Activated T-helper 1 cell treated with anti-CD3 and anti-CD28 coated beads, Interleukin-12 subunit alpha, Interleukin-12 subunit beta, Interleukin-2, Interleukin-4 antibody, amounts not matched to agents 30 ng/mL and 10 ng/mL and 1 ng/mL, durations not matched to agents 14 hours and 24 hours and 36 hours (primary cell): Measurements from ENCODE around the gene EYS. TPM values are rescaled to one million over a fixed set of nuclear protein-coding genes. Genes with fewer than 3 reads are reported as not detected.

ENCODE experiments used
- DNase-seq: peaks from one replicate; pipeline ENCODE4 v3.0.0; 2021; ENCODE audit warnings: low spot score
- H3K27ac Mint-ChIP-seq: one replicate; pipeline ENCODE4 v1.8.0; 2021; ENCODE audit warnings: mild to moderate bottlenecking, mixed read lengths
- H3K27me3 Mint-ChIP-seq: one replicate; pipeline ENCODE4 v1.8.0; 2022; ENCODE audit warnings: mild to moderate bottlenecking, moderate library complexity, mixed read lengths; ENCODE audit not compliant: insufficient read depth
- H3K36me3 Mint-ChIP-seq: one replicate; pipeline ENCODE4 v1.8.0; 2021; ENCODE audit warnings: low read depth, mixed read lengths
- H3K4me1 Mint-ChIP-seq: one replicate; pipeline ENCODE4 v1.8.0; 2021; ENCODE audit warnings: low read depth, mixed read lengths
- H3K4me3 Mint-ChIP-seq: one replicate; pipeline ENCODE4 v1.8.0; 2021; ENCODE audit warnings: mild to moderate bottlenecking, moderate library complexity, mixed read lengths
- H3K9me3 Mint-ChIP-seq: one replicate; pipeline ENCODE4 v1.8.0; 2021; ENCODE audit warnings: mixed read lengths
- intact Hi-C: fragments of 100-400 bp; cut with micrococcal nuclease; formaldehyde crosslinking; loops from one replicate; pipeline ENCODE4 v1.15.1; 2024
- total RNA-seq: library from RNA; stranded (reverse); gene quantifications from 2 replicates; pipeline ENCODE4 v1.2.3, GENCODE V29; 2022

EYS gene
- total RNA-seq, 1 donor from 2014 or later = not detected

DNA sequence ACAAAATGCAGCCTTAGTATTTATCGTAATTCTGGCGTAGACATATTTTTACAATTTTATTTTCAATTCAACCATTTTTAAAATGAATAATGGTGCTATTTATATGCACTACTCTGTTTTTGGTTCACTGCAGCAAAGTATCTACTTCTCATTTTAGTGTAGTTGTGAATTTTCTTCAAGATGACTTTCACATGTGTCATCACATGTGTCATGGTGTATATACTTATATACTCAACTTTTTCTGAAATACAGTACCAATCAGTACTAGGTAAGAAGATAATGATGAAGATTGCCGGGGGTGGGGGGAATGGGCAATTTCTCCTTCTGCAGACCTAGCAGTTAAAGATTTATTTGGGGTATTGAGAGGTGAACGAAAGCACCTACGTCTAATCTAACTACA, 1436.9 kb downstream of the EYS start:
- no peaks in the 10 kb centered on the region for H3K27me3 Mint-ChIP-seq
- no peaks in the 10 kb centered on the region for H3K36me3 Mint-ChIP-seq
- no peak for DNase-seq
- peaks cover 3% of the 10 kb centered on the region for H3K9me3 Mint-ChIP-seq
- H3K27ac Mint-ChIP-seq = no peak overlapping the region
- intact Hi-C loops = no loop called here
- no peak overlapping the region for H3K4me3 Mint-ChIP-seq
- no peaks in the 10 kb centered on the region for H3K4me1 Mint-ChIP-seq

DNA sequence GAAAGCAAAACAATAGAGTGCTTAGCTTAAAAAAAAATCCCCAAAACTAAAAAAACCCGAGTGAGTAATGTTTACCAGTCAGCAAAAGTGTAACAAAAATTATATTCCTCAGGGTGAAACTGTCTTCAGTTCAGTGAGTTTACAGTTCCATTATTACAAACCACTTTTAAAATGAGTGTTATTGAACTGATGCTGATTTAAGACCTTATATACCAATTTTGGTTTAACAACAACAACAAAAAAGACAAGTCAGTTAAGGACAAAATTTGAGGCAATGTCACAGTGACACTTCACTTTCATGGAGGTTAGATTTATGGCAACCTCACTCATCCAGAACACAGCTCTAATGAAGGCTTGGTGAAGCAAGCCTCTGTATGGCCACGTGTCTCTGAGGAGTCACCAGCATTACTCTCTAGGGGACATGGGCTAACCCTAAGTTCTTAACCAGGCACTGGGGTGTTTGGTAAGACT, 1440.6 kb downstream of the EYS start:
- Mint-ChIP-seq H3K36me3 (no peaks in the 10 kb centered on the region), H3K9me3 (no peaks in the 10 kb centered on the region), H3K27me3 (no peaks in the 10 kb centered on the region), H3K4me1 (no peaks in the 10 kb centered on the region), H3K4me3 (no peak overlapping the region), H3K27ac (no peak overlapping the region)
- no peak for DNase-seq
- intact Hi-C loops = no loop called here

DNA sequence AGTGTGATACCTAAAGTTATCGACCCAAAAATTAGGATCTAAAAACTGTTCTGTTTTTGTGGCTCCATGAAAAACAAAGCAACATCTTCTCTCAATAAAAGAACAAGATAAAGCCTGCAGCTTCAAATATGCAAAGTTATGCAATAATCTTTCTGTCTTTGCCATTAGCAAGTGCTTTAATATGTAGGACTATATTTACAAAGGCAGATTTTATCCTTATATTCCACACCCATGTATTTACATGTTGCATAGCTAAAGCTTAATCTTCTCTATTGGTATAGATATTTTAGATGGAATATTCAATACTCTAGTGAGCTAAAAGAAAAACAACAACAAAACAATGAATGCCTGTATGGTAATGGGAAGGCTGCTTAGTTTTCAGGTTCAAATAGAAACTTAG, 1443.2 kb downstream of the EYS start:
- Mint-ChIP-seq H3K4me3 (no peak overlapping the region), H3K27ac (no peak overlapping the region), H3K36me3 (no peaks in the 10 kb centered on the region), H3K27me3 (no peaks in the 10 kb centered on the region), H3K9me3 (no peaks in the 10 kb centered on the region), H3K4me1 (no peaks in the 10 kb centered on the region)
- DNase-seq = no peak
- intact Hi-C loops = no loop called here

DNA sequence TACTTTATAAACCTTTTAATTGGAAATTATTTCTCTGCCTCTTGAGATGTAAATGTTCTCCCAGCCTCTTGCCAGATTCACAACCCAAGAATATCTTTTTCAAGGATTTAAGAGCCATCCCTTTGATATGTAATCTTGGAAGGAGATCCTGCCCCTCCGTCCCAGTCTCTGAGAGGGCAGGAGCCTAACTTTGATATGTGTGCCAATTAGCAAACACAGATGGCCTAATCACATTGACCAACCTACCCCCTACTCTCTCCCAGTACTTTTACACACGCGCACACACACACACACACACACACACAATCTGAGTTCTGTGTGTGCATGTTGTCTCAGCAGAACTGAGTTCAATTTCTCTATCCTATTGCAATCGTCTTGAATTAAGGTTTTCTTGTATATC, 1447.7 kb downstream of the EYS start:
- intact Hi-C loops = no loop called here
- Mint-ChIP-seq H3K9me3 (peaks cover 4% of the 10 kb centered on the region), H3K4me3 (no peak overlapping the region), H3K27ac (no peak overlapping the region), H3K4me1 (no peaks in the 10 kb centered on the region), H3K36me3 (no peaks in the 10 kb centered on the region), H3K27me3 (no peaks in the 10 kb centered on the region)
- DNase-seq = no peak

DNA sequence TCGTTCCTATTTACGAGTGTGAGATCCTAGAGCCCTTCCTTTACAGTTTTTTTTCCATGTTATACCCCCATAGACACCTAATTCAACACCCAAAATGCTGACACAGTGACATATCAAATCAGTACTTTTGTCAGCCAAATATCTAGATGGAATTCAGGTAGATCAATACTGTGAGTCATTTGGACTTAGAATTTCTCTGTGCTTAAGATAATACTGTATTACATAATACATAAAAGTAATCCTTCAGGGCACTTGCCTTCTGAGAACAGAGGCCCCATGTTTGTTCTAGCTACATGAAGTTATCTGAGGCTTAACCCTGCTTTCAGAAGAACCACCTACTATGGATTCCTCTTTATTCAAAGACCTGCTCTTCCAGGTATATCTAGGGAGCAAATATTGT, 1448.3 kb downstream of the EYS start:
- no peak for DNase-seq
- Mint-ChIP-seq H3K27ac (no peak overlapping the region), H3K36me3 (no peaks in the 10 kb centered on the region), H3K9me3 (peaks cover 4% of the 10 kb centered on the region), H3K4me1 (no peaks in the 10 kb centered on the region), H3K27me3 (no peaks in the 10 kb centered on the region), H3K4me3 (no peak overlapping the region)
- intact Hi-C loops = no loop called here

DNA sequence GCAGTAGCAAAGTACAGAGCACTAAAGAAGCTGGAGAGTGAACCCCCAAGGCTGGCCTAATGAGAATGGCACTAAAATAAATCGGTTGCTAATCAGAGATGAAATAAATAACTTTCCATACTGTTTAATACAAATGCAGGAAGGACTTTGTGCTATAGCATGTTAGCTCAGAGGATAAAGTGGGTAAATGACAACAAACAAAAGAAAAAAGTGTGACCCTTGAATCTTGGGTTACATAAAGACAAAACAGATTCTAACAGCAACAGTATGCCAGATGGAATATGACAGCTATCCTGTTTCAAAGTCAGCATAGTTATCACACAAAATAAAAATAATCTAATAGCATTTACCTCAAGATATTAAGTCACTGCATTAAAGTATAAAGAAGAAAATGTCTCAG, 1448.7 kb downstream of the EYS start:
- Mint-ChIP-seq H3K9me3 (peaks cover 4% of the 10 kb centered on the region), H3K36me3 (no peaks in the 10 kb centered on the region), H3K4me1 (no peaks in the 10 kb centered on the region), H3K4me3 (no peak overlapping the region), H3K27ac (no peak overlapping the region), H3K27me3 (no peaks in the 10 kb centered on the region)
- intact Hi-C loops = no loop called here
- no peak for DNase-seq

DNA sequence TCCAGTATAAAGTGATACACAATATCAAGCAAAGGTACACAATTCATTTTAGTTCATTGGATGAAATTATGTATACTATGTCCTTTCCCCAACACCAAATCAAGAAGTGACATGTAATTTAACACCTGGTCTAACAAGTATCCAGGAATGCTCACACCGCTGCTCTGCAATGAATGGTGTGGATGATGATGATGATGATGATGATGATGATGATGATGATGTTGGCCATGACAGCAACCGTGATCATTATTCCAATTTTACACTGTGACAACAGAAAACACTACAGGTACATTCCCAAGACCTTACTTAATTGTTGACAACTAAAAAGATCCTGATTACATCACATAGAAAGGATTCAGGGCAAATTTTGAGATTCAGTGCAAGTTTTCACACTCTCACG, 1449.4 kb downstream of the EYS start:
- no peak for DNase-seq
- Mint-ChIP-seq H3K4me1 (no peaks in the 10 kb centered on the region), H3K36me3 (no peaks in the 10 kb centered on the region), H3K27ac (no peak overlapping the region), H3K27me3 (no peaks in the 10 kb centered on the region), H3K4me3 (no peak overlapping the region), H3K9me3 (peaks cover 4% of the 10 kb centered on the region)
- intact Hi-C loops = no loop called here

DNA sequence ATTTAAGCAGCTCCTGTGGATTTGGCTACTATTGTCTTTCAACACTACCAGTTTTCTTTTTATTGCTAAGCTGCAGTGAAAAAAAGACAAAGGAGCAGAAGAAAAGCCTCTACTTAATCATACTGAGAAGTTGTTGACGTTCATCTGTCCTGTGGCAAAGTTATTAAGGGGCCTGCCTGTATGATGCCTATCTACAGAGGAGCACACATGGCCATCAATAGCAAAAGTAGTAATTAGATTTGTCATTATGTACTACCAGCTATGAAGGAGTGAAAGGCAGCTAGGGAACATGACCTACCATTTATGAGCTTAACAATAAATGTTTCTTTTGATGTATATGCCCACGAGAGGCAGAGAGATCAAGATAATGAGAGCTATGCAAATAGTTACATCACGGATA, 1450.5 kb downstream of the EYS start:
- H3K9me3 Mint-ChIP-seq = peaks cover 4% of the 10 kb centered on the region
- H3K4me1 Mint-ChIP-seq = no peaks in the 10 kb centered on the region
- no peaks in the 10 kb centered on the region for H3K27me3 Mint-ChIP-seq
- intact Hi-C loops = no loop called here
- no peak overlapping the region for H3K4me3 Mint-ChIP-seq
- H3K36me3 Mint-ChIP-seq = no peaks in the 10 kb centered on the region
- H3K27ac Mint-ChIP-seq = no peak overlapping the region
- no peak for DNase-seq

DNA sequence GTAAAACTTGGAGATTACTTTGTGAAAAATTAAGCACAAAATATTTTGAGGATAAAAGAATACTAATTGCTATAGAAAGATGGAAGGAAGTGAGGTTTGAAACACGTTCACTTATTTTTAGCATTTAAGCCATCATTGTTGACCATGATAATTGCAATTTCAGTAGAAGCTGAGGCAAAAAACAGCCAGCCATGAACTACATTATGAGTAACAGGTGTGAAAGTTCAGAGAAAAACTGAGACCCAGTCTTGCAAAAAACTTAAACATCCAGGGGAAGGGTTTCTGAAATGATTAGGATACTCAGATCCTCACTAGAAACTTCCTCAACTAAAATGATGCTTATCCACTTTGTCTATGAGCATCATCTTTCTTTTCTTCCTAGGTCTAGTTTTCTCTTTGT, 1452.0 kb downstream of the EYS start:
- no peaks in the 10 kb centered on the region for H3K4me1 Mint-ChIP-seq
- no peaks in the 10 kb centered on the region for H3K36me3 Mint-ChIP-seq
- H3K27ac Mint-ChIP-seq = no peak overlapping the region
- H3K4me3 Mint-ChIP-seq = no peak overlapping the region
- H3K9me3 Mint-ChIP-seq = peaks cover 4% of the 10 kb centered on the region
- intact Hi-C loops = no loop called here
- no peaks in the 10 kb centered on the region for H3K27me3 Mint-ChIP-seq
- DNase-seq = no peak

DNA sequence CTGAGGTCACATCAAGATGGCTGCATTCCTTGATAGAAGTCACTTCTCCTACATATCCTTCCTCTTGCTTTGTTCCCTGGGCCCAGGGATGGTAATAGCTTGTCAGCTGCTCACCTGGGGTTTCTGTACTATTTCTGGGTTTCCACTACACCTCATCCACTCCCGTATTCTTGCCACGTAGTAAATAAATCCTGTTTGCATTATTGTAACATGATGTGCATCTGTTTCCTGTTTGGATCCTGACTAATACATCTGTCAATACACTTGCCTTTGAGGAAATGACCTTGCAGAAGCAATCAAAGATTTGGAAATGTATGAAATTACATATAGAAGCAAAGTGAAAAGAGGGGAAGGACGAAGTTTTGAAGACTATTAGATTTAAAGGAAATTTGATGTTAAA, 1452.5 kb downstream of the EYS start:
- intact Hi-C loops = no loop called here
- Mint-ChIP-seq H3K27ac (no peak overlapping the region), H3K27me3 (no peaks in the 10 kb centered on the region), H3K9me3 (peaks cover 4% of the 10 kb centered on the region), H3K36me3 (no peaks in the 10 kb centered on the region), H3K4me3 (no peak overlapping the region), H3K4me1 (no peaks in the 10 kb centered on the region)
- no peak for DNase-seq

DNA sequence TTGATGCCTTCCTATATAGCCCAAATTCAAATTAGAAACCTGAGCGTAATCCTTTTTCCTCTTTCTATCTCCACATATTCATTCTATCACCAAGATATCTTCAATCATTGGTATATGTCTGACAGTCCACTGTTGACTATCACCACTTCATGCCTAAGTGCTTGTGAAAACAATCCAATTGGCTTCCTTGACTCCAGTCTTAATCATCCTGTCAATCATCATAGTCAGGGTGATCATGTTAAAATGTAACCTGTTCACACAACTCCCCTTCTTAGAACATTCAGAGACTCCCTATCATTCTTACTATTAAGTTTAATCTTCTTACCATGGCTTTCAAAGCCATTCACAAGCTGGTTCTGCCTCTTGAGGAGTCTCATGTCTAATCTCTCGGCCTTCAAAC, 1454.8 kb downstream of the EYS start:
- intact Hi-C loops = no loop called here
- H3K9me3 Mint-ChIP-seq = peaks cover 4% of the 10 kb centered on the region
- no peak overlapping the region for H3K27ac Mint-ChIP-seq
- H3K36me3 Mint-ChIP-seq = no peaks in the 10 kb centered on the region
- H3K27me3 Mint-ChIP-seq = no peaks in the 10 kb centered on the region
- no peaks in the 10 kb centered on the region for H3K4me1 Mint-ChIP-seq
- H3K4me3 Mint-ChIP-seq = no peak overlapping the region
- no peak for DNase-seq

DNA sequence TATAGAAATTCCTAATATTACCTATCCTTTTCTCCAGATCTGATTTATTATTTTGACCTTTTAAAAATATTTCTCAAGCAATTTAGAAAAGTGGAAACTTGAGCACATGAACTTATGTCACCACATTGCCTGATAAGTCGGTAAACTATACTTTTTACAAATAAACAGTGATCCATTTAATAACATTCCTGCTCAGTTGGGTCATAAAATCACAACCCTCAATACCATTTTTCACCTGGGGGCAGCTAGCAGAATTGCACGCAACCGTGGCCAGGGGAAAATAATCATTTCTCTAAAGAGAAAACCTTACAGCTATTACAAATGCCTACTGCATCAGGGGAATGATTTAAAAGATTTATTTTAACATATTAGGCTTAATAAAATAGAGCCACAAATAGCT, 1456.9 kb downstream of the EYS start:
- Mint-ChIP-seq H3K36me3 (no peaks in the 10 kb centered on the region), H3K27ac (no peak overlapping the region), H3K9me3 (peaks cover 4% of the 10 kb centered on the region), H3K4me3 (no peak overlapping the region), H3K4me1 (no peaks in the 10 kb centered on the region), H3K27me3 (no peaks in the 10 kb centered on the region)
- intact Hi-C loops = no loop called here
- no peak for DNase-seq

DNA sequence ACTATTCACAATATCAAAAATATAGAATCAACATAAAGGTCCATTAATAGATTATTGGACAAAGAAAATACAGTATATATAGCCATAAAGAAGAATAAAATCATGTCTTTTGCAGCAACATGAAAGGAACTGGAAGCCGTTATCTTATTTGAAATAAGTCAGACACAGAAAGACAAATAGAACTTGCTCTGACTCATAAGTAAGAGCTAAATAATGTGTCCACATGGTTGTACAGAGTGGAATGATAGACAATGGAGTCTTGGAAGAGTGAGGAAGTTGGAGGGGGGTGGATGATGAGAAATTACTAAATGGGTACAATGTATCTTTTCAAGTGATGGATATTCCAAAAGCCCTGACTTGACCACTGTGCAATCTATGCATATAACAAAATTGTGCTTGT, 1457.9 kb downstream of the EYS start:
- no peak overlapping the region for H3K27ac Mint-ChIP-seq
- no peaks in the 10 kb centered on the region for H3K9me3 Mint-ChIP-seq
- H3K4me3 Mint-ChIP-seq = no peak overlapping the region
- no peak for DNase-seq
- H3K27me3 Mint-ChIP-seq = no peaks in the 10 kb centered on the region
- intact Hi-C loops = no loop called here
- H3K36me3 Mint-ChIP-seq = no peaks in the 10 kb centered on the region
- H3K4me1 Mint-ChIP-seq = no peaks in the 10 kb centered on the region

DNA sequence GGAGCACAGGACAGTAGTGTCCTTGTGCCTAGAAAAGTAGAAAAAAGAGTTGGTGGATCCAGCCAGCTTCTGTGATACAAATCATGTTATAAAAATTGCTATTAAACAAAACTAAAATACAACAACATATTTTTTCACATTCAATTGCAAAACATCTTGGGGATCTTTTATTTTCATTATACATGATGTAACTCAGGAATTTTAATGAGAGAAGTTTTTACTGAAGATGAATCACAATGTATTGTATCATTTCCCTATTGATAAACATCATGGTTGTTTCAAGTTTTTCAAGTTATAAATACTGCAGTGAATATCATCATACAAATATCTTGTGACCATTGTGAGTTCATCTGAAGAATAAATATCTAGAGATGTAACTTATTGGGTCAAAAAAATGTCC, 1463.4 kb downstream of the EYS start:
- intact Hi-C loops = no loop called here
- H3K4me3 Mint-ChIP-seq = no peak overlapping the region
- H3K4me1 Mint-ChIP-seq = no peaks in the 10 kb centered on the region
- H3K27ac Mint-ChIP-seq = no peak overlapping the region
- no peaks in the 10 kb centered on the region for H3K27me3 Mint-ChIP-seq
- H3K9me3 Mint-ChIP-seq = peaks cover 5% of the 10 kb centered on the region
- H3K36me3 Mint-ChIP-seq = no peaks in the 10 kb centered on the region
- DNase-seq = no peak
